Suprapubic skin (tissue), 4 donors: ENCODE measurements around the gene C18orf63.

ENCODE experiments used
- EP300 ChIP-seq: sonication (generic); formaldehyde crosslinking; IDR thresholded peaks from one replicate; pipeline ENCODE4 v1.6.1; 2017; ENCODE audit warnings: antibody characterized with exemption
- POLR2A ChIP-seq, 2 donors: fragments of 450-650 bp; IDR thresholded peaks; one replicate each; pipeline ENCODE4 v1.6.1; 2017; ENCODE audit warnings: antibody characterized with exemption in 2 of 2, mild to moderate bottlenecking in 2 of 2, moderate library complexity in 2 of 2
- POLR2AphosphoS5 ChIP-seq, 3 donors: sonication (generic); formaldehyde crosslinking; IDR thresholded peaks; one replicate each; pipeline ENCODE4 v1.6.1; 2017; ENCODE audit warnings: antibody characterized with exemption in 3 of 3
- TF ChIP-seq, protein P1 (sequence below), 2 donors: fragments of 200-600 bp in 1 of 2; fragments of 450-650 bp in 1 of 2; sonication (generic) in 1 of 2; IDR thresholded peaks; one replicate each; pipeline ENCODE4 v1.5.1; 2016 to 2019; ENCODE audit warnings: antibody characterized with exemption in 2 of 2, mild to moderate bottlenecking in 1 of 2, moderate library complexity in 1 of 2

- TF ChIP-seq EP300, result no peak
- TF ChIP-seq, protein P1, sequence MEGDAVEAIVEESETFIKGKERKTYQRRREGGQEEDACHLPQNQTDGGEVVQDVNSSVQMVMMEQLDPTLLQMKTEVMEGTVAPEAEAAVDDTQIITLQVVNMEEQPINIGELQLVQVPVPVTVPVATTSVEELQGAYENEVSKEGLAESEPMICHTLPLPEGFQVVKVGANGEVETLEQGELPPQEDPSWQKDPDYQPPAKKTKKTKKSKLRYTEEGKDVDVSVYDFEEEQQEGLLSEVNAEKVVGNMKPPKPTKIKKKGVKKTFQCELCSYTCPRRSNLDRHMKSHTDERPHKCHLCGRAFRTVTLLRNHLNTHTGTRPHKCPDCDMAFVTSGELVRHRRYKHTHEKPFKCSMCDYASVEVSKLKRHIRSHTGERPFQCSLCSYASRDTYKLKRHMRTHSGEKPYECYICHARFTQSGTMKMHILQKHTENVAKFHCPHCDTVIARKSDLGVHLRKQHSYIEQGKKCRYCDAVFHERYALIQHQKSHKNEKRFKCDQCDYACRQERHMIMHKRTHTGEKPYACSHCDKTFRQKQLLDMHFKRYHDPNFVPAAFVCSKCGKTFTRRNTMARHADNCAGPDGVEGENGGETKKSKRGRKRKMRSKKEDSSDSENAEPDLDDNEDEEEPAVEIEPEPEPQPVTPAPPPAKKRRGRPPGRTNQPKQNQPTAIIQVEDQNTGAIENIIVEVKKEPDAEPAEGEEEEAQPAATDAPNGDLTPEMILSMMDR (IDR thresholded peaks at IDR 0.05), result no peak
- no peak for TF ChIP-seq POLR2A (IDR thresholded peaks at IDR 0.05)
- no peak for TF ChIP-seq POLR2AphosphoS5 (IDR thresholded peaks at IDR 0.05)
Measured at GRCh38 chr18:74360852-74361655, 45.4 kb downstream of the C18orf63 start.
